Measurements from ENCODE around the gene RAP1GAP.

GRCh38 chr1:21603177-21604138, 65.7 kb downstream of the RAP1GAP start:
- TF ChIP-seq, protein P1, sequence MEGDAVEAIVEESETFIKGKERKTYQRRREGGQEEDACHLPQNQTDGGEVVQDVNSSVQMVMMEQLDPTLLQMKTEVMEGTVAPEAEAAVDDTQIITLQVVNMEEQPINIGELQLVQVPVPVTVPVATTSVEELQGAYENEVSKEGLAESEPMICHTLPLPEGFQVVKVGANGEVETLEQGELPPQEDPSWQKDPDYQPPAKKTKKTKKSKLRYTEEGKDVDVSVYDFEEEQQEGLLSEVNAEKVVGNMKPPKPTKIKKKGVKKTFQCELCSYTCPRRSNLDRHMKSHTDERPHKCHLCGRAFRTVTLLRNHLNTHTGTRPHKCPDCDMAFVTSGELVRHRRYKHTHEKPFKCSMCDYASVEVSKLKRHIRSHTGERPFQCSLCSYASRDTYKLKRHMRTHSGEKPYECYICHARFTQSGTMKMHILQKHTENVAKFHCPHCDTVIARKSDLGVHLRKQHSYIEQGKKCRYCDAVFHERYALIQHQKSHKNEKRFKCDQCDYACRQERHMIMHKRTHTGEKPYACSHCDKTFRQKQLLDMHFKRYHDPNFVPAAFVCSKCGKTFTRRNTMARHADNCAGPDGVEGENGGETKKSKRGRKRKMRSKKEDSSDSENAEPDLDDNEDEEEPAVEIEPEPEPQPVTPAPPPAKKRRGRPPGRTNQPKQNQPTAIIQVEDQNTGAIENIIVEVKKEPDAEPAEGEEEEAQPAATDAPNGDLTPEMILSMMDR (conservative IDR thresholded peaks at IDR 0.05; ENCODE audit: low read length) = no peak
- TF ChIP-seq EZH2phosphoT487 (IDR thresholded peaks at IDR 0.05; ENCODE audit: borderline replicate concordance, low read depth, low read length) = no peak
